Gastroesophageal sphincter (tissue), 4 donors: ENCODE measurements around the gene APOC4. TPM values are rescaled to one million over a fixed set of nuclear protein-coding genes. Genes with fewer than 3 reads are reported as not detected.

Experiments used
- ATAC-seq: fragments of 150-250 bp; one replicate; pipeline ENCODE4 v1.9.1; 2016; ENCODE audit warnings: mild to moderate bottlenecking, moderate library complexity
- H3K27ac ChIP-seq, 4 donors: fragments of 200-600 bp; sonication (generic) in 3 of 4; 1 replicate in 3 of 4; 2 replicates in 1 of 4; pipeline ENCODE4 v1.5.1; 2016 to 2019
- H3K27me3 ChIP-seq: fragments of 200-600 bp; sonication (generic); one replicate; pipeline ENCODE4 v1.5.1; 2019
- H3K36me3 ChIP-seq, 2 donors: fragments of 200-600 bp; sonication (generic); one replicate each; pipeline ENCODE4 v1.5.1; 2019; ENCODE audit warnings: control low read depth in 1 of 2
- H3K4me1 ChIP-seq, 3 donors: fragments of 200-600 bp; sonication (generic); 1 replicate in 2 of 3; 2 replicates in 1 of 3; pipeline ENCODE4 v1.5.1; 2016 to 2019; ENCODE audit warnings: control low read depth in 2 of 3
- H3K4me3 ChIP-seq, 2 donors: fragments of 200-600 bp; sonication (generic); one replicate each; pipeline ENCODE4 v1.5.1; 2019; ENCODE audit warnings: mild to moderate bottlenecking in 1 of 2, moderate library complexity in 1 of 2
- H3K9me3 ChIP-seq, 3 donors: fragments of 200-600 bp; sonication (generic); one replicate each; pipeline ENCODE4 v1.5.1; 2017 to 2019; ENCODE audit warnings: control low read depth in 2 of 3
- CTCF ChIP-seq, 4 experiments: fragments of 200-600 bp in 2 of 4; fragments of 450-650 bp in 2 of 4; sonication (generic) in 1 of 4; IDR thresholded peaks; one replicate each; pipeline ENCODE4 v1.5.1; 2017 to 2019; ENCODE audit warnings: antibody characterized with exemption in 4 of 4, mild to moderate bottlenecking in 2 of 4, moderate library complexity in 2 of 4
- EP300 ChIP-seq: sonication (generic); formaldehyde crosslinking; IDR thresholded peaks from one replicate; pipeline ENCODE4 v1.6.1; 2017; ENCODE audit warnings: antibody characterized with exemption, mild to moderate bottlenecking
- POLR2A ChIP-seq, 2 donors: fragments of 450-650 bp; IDR thresholded peaks; one replicate each; pipeline ENCODE4 v1.6.1; 2017; ENCODE audit warnings: antibody characterized with exemption in 2 of 2, mild to moderate bottlenecking in 2 of 2, moderate library complexity in 1 of 2
- POLR2AphosphoS5 ChIP-seq: sonication (generic); formaldehyde crosslinking; IDR thresholded peaks from one replicate; pipeline ENCODE4 v1.6.1; 2017; ENCODE audit warnings: antibody characterized with exemption
- WGBS, 2 donors: methylation state at CpG; one replicate each; pipeline ENCODE4 v1.1.5; 2018; ENCODE audit warnings: low coverage in 1 of 2; 5-methylcytosine and 5-hydroxymethylcytosine counted together
- total RNA-seq, 4 donors: library from RNA; depleted of rRNA; stranded (reverse); fragments of >200 nt; gene quantifications; one replicate each; pipeline ENCODE4 v1.1.0, GENCODE V29; 2016

The APOC4 gene
- total RNA-seq, 4 donors from 2014 or later, result not detected

GRCh38 chr19:44973982-44974735, 32.1 kb downstream of the APOC4 start:
- ATAC-seq, result no peak

GRCh38 chr19:44974857-44975256, 32.8 kb downstream of the APOC4 start:
- Histone ChIP-seq H3K27ac (no peak overlapping the region), H3K4me1 (no peaks in the 10 kb centered on the region), H3K27me3 (no peaks in the 10 kb centered on the region), H3K9me3 (no peaks in the 10 kb centered on the region), H3K36me3 (peaks cover 0 to 97% of the 10 kb centered on the region in 2 donors), H3K4me3 (no peak overlapping the region)
- WGBS, 2 donors, result 88 to 100% methylated on average over 1 to 5 of the region's 5 CpGs
- TF ChIP-seq EP300, result no peak
- no peak for ATAC-seq

More at GRCh38 chr19:44973982-44974735, 32.1 kb downstream of the APOC4 start:
- 67 to 81% methylated on average over 2 to 14 of the region's 21 CpGs for WGBS, 2 donors
- no peaks in the 10 kb centered on the region for H3K27me3 ChIP-seq
- H3K36me3 ChIP-seq, result peaks cover 0 to 96% of the 10 kb centered on the region in 2 donors
- TF ChIP-seq CTCF (IDR thresholded peaks at IDR 0.05), result no peak
- no peak for TF ChIP-seq EP300
- no peak for TF ChIP-seq POLR2AphosphoS5
- TF ChIP-seq POLR2A (IDR thresholded peaks at IDR 0.05), result no peak
- H3K9me3 ChIP-seq, result no peaks in the 10 kb centered on the region
- no peak overlapping the region for H3K27ac ChIP-seq
- H3K4me3 ChIP-seq, result no peak overlapping the region
- H3K4me1 ChIP-seq, result no peaks in the 10 kb centered on the region

- 96% methylated on average over 4 of the region's 4 CpGs; no CpG with 5 or more reads in 1 of the 2 donors for WGBS, 2 donors
- Histone ChIP-seq H3K36me3 (peaks cover 0 to 97% of the 10 kb centered on the region in 2 donors), H3K4me1 (no peaks in the 10 kb centered on the region), H3K4me3 (no peak overlapping the region), H3K9me3 (no peaks in the 10 kb centered on the region), H3K27ac (no peak overlapping the region), H3K27me3 (no peaks in the 10 kb centered on the region)
- no peak for ATAC-seq
- TF ChIP-seq CTCF (IDR thresholded peaks at IDR 0.05), result no peak
- no peak for TF ChIP-seq POLR2AphosphoS5
Observed at GRCh38 chr19:44975444-44975843, 33.4 kb downstream of the APOC4 start.

GRCh38 chr19:44984005-44984404, 42.0 kb downstream of the APOC4 start:
- Histone ChIP-seq H3K4me1 (peaks cover 0 to 3% (median 0%) of the 10 kb centered on the region in 3 donors), H3K27ac (no peak overlapping the region), H3K27me3 (no peaks in the 10 kb centered on the region), H3K9me3 (no peaks in the 10 kb centered on the region), H3K36me3 (peaks cover 0 to 99% of the 10 kb centered on the region in 2 donors), H3K4me3 (no peak overlapping the region)
- TF ChIP-seq CTCF (IDR thresholded peaks at IDR 0.05) (no peak), POLR2A (IDR thresholded peaks at IDR 0.05) (no peak), EP300 (no peak), POLR2AphosphoS5 (no peak)
- 79 to 80% methylated on average over 4 of the region's 9 CpGs for WGBS, 2 donors
- ATAC-seq, result no peak

GRCh38 chr19:44985445-44985844, 43.4 kb downstream of the APOC4 start:
- peaks cover 0 to 5% (median 0%) of the 10 kb centered on the region in 3 donors for H3K4me1 ChIP-seq
- TF ChIP-seq CTCF (IDR thresholded peaks at IDR 0.05), result no peak
- no peak for TF ChIP-seq POLR2AphosphoS5
- no peak for TF ChIP-seq POLR2A (IDR thresholded peaks at IDR 0.05)
- no peak for TF ChIP-seq EP300

More at GRCh38 chr19:44985445-44985844, 43.4 kb downstream of the APOC4 start:
- ATAC-seq, result no peak
- H3K4me3 ChIP-seq, result no peak overlapping the region
- WGBS, 2 donors, result 100% methylated on average over 2 of the region's 4 CpGs; no CpG with 5 or more reads in 1 of the 2 donors
- no peaks in the 10 kb centered on the region for H3K27me3 ChIP-seq
- H3K9me3 ChIP-seq, result no peaks in the 10 kb centered on the region
- H3K27ac ChIP-seq, result no peak overlapping the region
- peaks cover 0 to 99% of the 10 kb centered on the region in 2 donors for H3K36me3 ChIP-seq
